GM18867 (cell line): ENCODE data around the gene ELFN1.

ENCODE experiments used
- ATAC-seq: cut with Tn5 transposase; IDR thresholded peaks from one replicate; pipeline ENCODE4 v1.9.1; 2021; ENCODE audit warnings: mild to moderate bottlenecking, moderate library complexity; ENCODE audit not compliant: unreplicated experiment

ELFN1 gene

DNA sequence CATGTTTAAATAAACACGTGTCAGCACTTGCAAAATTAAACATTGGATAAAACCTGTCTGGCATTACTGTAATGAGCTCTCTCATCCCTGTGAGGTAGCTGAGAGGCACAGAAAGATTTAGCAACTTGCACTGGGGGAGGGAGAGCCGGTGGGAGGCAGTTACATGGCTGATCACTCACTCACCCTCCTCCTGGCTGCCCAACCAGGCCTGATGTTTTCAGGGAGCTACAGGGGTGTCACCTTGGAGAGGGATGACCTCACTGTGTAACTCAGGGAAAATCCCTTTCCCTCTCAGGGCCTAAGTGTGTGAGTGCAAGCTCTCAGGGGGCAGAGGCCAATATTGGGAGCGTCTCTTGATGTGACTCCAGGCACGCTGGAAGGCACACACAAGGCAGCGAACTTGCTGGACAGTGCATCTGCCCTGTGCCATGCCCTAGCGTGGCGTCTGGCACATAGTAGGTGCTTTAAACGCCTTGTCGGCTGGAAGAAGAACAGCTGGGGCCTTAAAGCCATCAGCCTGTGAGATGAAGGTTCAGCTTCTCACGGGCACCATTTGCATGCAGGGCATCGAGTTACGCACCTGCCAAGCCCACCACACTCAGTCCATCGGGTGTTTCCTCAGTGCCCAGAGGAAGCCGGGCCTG lies 51.1 kb downstream of the ELFN1 start:
- no peak for ATAC-seq

DNA sequence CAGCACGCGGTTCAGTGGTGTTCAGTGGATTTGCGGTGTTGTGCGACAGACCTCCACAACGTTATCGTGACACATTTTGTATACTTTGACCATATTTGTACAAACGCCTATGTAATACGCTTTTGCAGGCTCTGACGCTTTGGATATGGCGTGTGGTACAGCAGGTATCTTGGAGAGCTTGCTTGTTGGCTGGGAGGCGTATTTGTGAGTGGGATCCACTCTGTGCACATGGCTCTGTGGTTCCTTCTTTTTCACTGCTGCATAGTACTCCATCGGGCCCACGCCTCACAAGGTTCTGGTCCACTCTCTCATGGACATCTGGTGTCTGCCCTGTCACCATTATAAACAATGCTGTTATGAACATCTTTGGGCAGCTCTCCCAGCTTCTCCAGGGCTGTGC lies 53.2 kb downstream of the ELFN1 start:
- no peak for ATAC-seq

DNA sequence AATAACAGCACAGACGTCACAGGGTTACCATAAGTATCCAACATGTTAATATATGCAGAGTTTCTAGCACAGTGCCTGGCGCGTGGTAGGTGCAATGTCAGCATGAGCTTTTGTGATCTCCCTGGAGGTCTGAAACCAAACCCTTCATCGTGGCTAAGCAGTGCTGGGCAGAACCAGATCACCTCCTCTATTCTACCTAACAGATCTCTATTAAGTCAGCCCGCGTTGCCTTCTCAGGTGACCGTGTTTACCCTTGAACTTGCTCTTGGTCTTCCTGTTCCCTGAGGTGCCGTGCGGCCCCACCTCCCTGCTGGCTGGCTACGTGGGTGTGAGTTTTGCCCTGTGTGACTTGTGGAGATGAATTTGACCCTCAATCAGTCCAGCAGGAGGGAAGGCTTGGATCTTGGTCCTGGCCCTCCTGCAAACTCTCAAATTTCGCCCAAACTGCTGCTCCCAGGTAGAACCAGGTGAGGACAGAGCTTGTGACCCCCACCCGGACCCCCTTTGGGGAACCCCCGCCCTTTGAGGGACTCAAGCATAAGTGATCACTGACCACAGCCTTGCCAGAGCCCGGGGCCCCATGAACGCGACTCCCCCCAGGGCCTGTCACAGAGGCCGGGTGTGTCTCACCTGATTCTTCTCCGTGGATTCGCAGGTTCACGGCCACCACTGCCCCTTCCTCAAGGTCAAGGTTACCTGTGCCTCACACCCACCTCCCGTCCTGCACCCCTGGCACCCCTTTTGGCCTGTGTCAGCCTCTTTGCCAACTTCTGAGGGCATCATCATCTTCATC lies 54.2 kb downstream of the ELFN1 start:
- ATAC-seq, result no peak

DNA sequence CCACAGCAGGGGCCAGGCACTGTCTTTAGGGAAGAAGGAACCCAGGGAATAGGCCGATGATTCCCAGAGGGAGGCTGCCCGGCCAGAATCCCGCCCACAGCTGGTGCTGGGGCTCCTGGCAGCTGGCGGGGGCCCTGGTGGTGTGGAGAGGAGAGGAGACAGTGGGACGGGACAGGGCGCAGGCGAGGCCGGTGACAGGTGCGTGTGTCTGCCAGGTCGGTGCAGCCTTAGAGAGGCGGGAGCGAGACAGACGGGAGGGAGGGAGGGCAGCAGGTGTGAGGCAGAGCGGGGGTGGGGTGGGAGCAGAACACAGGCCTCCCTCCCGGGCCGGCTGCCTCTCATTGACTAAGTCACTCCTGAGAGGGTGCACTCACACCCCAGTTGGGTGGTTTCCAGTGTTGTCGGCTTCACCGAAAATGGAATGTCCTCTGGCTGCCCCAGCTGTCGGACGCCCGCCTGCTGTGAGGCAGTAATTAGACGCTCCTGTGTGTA lies 55.2 kb downstream of the ELFN1 start:
- no peak for ATAC-seq

DNA sequence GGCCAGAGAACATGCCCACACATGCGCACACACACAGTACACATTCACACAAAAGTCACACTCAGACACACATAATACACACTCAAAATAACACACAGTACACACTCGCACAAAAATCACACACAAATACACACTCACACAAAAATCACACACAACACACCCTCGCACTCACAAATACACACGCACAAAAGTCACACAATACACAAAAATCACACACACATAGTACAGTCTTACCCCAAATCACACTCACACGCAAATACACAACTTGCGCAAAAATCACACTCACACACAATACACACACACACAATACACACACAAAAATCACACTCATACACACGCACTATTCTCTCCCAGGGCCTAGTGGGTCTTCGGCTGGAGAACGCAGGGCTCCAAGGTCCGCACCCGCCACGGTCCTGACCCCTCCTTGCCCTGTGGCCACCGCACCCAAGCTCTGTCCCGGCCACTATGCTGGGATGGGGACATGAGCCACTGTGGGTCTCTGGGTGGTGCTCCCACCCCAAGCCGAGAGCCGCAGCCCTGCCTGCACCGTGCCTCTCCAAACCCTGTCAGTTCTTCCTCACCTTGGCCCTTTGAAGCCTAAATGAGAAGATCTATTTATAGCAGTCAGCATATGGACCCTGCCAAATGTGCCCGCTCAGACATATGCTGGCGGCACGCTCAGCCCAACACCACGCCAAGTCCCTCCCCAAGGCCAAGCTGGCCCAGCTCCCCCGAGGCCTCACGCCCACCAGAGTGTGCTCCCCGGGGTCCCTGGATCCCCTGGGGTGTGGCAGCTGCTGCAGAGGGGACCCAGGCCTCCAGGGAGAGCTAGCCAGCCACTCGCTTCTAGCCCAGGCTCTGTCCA lies 55.9 kb downstream of the ELFN1 start:
- no peak for ATAC-seq

DNA sequence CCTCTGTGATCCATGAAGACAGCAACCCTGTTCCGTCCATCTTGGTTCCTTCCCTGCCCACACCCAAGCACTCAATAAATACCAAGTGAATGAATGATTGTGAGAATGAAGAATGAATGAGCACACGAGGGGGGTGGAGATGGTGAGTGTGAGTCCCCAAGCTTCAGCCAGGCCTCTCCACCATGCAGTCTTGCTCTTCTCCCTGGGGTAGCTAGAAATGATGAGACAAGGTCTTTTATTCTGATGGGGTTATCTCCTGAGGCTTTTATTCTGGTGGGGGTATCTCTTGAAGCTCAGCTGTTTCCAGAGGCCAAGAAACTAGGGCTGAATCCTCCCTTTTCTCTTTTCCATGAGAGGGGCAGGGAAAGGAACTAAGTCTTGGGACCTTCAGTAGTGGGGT lies 57.0 kb downstream of the ELFN1 start:
- ATAC-seq, result no peak

DNA sequence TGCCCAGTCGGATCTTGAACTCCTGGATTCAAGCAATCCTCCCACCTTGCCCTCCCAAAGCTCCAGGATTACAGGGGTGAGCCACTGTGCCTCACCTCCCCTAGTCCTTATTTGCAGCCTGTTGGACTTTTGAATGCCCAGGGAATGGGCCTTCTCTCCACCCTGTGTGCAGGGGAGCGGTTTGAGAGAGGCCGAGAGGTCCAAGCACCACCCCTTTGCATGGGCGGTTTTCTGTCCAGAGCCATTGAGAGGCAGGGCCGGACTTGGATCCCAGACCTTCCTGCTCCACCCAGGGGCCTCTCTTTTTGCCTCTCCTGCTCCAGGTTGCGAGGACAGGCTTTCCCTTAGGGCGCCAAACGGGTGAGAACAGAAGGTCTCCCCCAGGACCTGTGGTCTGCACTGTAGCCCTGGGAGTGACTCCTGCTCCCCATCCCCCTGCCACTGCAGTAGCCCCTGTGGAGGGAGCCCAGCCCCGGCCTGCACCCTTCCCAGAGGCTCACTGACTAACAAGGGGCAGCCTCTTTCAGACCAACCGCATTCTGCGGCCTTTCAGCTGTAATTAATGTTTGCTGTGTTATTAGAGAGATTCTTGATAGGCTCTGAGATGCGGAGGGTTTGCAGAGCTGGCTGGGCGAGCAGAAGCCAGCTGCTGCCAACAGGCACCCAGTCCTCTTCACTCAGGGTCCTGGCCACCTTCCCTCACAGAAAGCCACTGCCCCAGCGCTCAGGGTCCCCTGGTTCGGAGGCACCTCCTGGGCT lies 57.9 kb downstream of the ELFN1 start:
- ATAC-seq, result no peak

DNA sequence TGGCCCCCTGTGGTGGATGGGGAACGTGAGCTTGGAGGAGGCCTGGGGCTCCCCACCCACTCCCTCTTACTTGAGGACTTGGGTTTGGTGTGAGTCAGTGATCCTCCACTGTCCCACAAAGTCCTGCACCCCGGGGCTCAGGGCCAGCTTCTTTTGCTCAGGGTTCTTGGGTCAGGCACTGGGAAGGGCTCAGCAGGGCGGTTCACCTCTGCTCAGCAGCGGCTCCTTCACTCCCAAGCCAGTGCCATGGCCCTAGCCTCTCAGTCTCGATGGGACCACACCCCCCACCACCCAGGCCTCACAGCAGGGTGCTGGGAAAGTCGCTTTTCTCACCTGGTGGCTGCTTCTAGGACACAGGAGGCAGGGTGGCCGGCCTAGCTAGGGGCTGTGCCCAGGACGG lies 59.1 kb downstream of the ELFN1 start:
- no peak for ATAC-seq

DNA sequence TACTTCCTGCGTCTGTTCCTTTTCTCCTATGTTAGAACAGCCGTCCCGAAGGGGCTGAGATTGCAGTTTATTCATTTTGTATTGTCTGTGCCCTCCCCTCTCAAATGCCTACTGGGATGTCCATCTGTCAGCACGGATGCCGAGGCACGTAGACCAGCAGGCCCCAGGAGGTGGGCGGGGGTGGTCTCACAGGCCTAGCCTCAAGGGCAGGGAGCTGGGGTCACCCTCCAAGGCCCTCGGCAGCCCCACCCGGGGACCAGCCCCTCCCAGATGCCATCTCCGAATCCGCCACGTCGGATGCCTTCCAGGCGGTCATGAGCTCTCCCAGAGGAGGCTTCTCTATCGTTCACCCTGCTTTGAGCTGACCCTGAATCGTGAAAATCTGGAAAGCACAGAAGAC lies 59.7 kb downstream of the ELFN1 start:
- no peak for ATAC-seq

DNA sequence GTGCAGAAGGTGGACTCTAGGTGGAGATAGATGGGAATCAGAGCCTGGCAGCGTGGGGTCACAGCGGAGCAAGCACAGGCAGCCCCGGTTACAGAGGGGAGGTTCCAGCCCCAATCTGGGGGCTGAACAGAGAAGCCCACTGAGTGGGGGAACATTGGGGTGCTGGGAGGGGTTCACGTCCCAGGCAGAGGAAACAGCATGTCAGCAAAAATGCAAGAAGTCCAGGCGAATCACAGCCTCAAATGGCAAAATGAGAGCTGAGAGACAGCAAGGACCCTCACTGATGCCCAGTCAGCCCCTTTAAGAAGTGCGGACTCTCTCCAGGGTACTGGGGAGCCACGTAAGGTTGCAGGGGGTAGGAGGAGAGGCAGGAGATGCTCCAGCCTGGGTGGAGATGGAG lies 62.0 kb downstream of the ELFN1 start:
- ATAC-seq, result no peak

DNA sequence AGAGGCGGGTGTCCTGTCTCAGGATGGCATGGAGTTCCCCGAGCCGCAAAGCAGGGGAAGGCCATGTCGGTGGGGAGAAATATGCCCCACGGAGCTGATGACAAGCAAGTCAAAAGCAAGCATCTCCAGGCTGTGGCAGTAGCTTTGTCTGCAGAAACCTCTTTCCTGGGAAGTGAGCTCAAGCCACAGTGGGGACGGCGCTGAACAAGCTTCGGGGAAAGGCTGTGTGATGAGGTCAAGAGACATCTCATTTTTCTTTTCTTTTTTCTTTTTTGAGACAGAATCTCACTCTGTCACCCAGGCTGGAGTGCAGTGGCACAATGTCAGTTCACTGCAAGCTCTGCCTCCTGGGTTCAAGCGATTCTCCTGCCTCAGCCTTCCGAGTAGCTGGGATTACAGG lies 62.6 kb downstream of the ELFN1 start:
- ATAC-seq, result no peak

DNA sequence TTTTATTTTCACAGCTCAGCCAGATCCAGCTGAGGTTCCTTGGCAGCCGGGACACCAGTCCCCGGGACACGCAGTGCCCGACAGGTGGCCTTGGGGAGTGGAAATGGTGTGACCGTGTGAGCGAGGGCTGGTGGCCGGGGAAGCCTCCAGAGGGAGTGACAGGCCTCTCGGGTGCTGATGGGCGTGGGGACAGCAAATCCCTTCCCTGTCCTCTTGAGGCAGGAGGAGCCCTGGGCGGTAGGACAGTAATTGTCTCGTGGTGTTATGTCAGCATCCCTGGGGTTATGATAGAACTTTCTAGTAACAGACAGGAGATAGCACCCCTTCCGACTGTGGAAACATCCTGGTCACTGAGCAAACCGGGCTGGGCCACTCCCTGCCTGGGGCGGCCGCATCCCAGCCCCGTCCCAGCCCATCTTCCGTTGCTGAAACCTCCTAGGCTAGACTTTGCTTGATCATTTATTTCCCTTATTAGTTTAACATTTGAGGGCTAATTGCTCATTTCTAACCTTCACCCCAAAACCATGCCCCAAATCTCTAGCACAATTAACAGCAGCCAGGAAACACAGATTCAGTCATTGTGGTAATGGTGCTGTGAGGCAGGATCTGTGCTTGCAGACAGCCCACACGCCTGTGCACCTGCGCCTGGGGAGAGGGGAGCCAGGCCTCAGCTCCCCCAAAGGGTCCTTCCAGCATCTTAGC lies 63.3 kb downstream of the ELFN1 start:
- ATAC-seq, result no peak

DNA sequence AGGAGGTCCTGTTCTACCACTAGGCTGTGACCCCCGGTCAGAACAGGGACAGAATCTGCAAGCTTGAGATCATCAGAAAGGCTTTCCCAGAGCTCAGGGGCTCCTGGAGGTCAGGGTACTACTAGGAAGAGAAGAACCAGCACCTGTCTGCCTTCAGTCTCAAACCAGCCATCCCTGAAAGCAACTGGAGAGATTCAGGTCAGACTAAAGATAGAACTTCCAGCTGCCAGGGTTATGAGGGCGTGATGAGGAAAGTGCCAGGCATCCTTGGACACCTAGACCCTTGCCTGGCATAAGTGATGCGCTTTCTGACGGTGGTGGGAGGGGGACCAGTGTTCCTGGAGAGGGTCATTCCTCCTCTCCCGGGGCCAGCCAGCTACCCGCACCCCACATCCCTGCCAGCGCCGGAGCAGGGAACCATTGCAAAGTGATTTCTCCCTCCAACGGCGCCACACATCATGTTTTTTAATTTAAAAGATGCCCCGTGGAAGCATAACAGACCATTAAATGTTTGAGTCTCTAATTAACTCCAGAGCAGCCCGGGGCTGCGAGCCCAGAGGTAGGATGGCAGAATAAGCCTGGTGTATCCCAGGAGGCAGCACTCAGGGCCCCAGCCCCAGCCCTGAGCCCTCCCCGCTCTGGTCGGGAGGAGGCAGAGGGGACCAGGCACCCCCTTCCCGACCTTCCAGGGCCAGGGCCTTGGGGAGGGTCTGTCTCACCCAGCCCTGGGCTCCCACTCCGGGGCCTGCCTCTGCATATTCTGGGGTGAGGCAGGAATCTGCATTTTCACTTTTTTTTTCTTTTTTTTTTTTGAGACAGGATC lies 64.0 kb downstream of the ELFN1 start:
- ATAC-seq, result no peak

DNA sequence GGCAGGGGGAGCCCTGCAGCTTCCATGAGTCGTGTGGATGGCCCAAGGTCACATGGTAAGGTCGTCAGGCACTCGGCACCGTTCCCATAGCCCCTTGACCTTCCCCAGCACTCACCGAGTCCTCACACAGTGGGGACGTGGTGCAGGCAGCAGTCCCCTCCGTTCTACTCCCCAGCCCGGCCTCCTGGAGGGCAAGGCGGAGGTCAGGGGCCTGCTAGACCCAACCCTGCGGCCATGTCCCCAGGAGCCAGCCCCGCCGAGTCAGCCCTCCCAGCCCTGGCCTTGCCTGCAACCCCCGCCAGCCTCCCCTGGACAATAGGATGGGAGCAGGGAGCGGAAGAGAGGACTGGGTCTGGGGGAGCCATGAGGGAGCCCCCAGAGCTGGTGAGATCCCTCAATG lies 65.2 kb downstream of the ELFN1 start:
- no peak for ATAC-seq

DNA sequence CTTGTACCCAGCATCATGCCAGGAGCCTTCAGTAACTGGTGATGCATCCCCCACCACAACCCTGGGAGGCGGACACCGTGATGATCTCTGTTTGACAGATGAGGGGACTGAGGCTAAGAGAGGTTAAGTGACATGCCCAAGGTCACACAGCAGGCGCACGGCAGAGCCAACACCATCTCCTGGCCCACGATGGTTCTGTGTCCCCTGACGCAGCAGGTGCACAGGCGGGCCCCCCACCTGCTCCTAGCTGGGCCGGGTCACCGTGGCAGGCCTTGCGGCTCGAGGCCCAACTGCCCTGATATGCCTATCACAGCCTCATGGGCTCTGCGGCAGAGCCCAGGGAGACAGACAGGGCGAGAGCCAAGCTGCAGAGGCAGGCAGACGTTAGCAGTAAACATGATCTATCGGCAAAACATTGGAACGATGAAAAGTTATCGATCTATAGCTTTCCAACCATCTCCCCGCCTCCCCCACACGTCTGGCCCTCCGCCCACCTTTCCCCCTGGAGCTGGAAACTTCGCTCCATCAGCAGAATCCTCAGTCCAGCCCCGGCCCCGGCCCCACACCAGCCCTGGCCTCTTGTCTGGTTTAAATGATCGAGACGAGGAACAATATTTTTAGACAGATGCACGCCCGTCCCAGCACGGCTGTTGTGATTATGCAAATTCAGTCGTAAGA lies 65.9 kb downstream of the ELFN1 start:
- ATAC-seq, result no peak

DNA sequence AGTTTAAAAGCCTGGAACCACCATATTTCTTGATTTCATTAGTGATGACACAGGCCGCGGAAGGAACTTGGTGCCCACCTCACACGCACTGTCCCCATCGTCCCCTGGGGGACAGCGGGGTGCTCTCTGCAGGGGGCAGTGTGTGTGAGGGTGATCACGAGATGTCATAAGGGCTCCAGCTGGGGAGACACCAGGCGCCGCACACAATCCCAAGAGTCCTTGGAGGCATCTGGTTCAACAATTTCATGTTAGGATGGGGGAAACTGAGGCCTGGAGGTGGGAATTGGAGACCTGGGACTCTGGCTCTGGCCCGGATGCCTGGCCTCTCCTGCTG lies 66.4 kb downstream of the ELFN1 start:
- no peak for ATAC-seq

DNA sequence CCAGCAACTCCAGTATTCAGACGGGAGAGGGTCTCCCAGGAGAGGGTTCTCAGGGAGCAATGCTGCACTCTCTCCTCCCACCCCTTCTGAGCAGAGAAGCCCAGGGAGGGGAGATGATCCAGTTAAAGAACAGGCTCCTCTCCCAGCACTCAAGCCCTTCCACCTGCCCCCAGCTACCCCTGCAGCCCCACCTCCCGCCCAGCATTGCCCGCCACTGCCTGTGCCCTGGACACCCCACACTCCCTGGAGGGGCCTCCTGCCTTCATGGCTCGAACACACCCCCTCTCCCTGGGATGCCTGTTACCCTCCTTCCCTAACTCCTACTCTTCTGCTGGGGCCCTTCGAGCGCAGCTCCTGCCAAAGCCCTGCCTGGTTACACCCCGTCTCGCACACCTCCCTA lies 66.8 kb downstream of the ELFN1 start:
- no peak for ATAC-seq

DNA sequence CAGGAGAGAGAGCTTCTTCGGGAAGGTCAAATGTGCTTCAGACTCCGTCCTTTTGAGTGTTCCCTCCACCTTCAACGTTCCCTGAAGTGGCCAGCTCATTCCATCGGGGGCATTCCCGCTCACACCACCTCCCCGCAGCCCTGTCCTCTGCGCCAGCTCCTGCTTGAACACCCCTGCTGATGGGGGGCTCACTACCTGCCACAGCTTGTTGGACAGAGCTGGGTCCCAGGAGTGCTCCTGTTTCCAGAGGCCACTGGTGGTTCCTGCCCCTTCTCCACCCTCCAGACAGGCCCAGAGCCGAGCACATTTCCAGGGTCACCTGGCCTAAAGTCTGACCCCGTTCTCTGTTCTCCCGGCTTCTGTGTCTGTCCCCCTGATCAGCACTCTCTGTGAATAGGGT lies 67.4 kb downstream of the ELFN1 start:
- no peak for ATAC-seq

DNA sequence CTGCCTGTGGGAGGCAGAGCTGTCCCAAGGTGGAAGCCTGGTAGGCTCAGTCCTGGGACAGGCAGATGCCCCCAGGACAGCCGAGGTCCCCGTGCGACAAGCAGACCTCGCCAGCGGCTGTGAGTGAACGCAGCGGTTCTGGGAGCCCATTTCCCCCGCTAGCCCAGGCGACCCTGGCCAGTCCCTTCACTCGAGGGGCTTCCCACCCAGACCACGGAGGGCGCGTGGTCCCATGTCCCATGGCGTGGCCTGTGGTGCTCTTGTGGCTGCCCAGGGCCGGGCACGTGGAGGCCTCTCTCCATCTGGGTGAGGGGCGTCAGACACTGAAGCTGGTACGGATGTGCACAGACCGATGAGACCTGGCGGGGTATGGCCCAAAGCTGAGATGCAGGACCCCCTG lies 67.9 kb downstream of the ELFN1 start:
- ATAC-seq, result no peak
